SK-N-SH (cell line): ENCODE data around the gene PTS. TPM values are rescaled to one million over a fixed set of nuclear protein-coding genes. Genes with fewer than 3 reads are reported as not detected.
A peak's percentile ranks its signal among the peaks of the same experiment; 100 is the strongest.

Experiments
- CTCF ChIA-PET: fragments of 300-600, 350-600 bp; formaldehyde crosslinking; extraction: SDS; loops from one replicate; lab custom pipeline; 2021; lab: Yijun Ruan, JAX
- POLR2A ChIA-PET: fragments of 350-600 bp; sonication (Branson Sonifier 250); formaldehyde crosslinking; extraction: SDS; loops from one replicate; lab custom pipeline; 2020; ENCODE audit warnings: antibody characterized with exemption, inconsistent platforms; lab: Yijun Ruan, JAX
- DNase-seq: peaks from one replicate; pipeline ENCODE4 v3.0.0; 2012
- H2AFZ ChIP-seq: fragments of 200-600 bp; sonication (generic); 2 replicates; pipeline ENCODE4 v1.8.1; 2016; ENCODE audit warnings: antibody characterized with exemption, mild to moderate bottlenecking, low read depth
- H3F3A ChIP-seq: fragments of 200-600 bp; sonication (generic); replicated peaks from 2 replicates; pipeline ENCODE3; 2016; ENCODE audit warnings: antibody characterized with exemption, mild to moderate bottlenecking; ENCODE audit not compliant: insufficient read depth
- H3K27ac ChIP-seq, 2 experiments: fragments of 200-500 bp in 1 of 2; fragments of 200-600 bp in 1 of 2; sonication (Bioruptor generic) in 1 of 2; sonication (generic), shearing (Covaris generic) in 1 of 2; 2 replicates each; pipeline versions ENCODE4 v1.5.1 to v1.6.1; 2014 to 2016; ENCODE audit warnings: low read depth in 2 of 2, inconsistent platforms in 1 of 2, low read length in 1 of 2, mild to moderate bottlenecking in 1 of 2, mixed read lengths in 1 of 2
- H3K27me3 ChIP-seq: fragments of 200-600 bp; sonication (generic), shearing (Covaris generic); 2 replicates; pipeline ENCODE4 v1.6.1; 2016; ENCODE audit warnings: mixed run types; ENCODE audit not compliant: insufficient read depth
- H3K36me3 ChIP-seq, 2 experiments: fragments of 200-500 bp in 1 of 2; fragments of 200-600 bp in 1 of 2; sonication (Bioruptor generic) in 1 of 2; sonication (generic) in 1 of 2; replicated peaks in 1 of 2; 2 replicates each; pipeline versions ENCODE3 to v1.5.1; 2014 to 2016; ENCODE audit warnings: low read length in 1 of 2, mild to moderate bottlenecking in 1 of 2; ENCODE audit not compliant: insufficient read depth in 2 of 2, control insufficient read depth in 1 of 2
- H3K4me1 ChIP-seq, 2 experiments: fragments of 200-500 bp in 1 of 2; fragments of 200-600 bp in 1 of 2; sonication (Bioruptor generic) in 1 of 2; sonication (generic), shearing (Covaris generic) in 1 of 2; 2 replicates each; pipeline versions ENCODE4 v1.5.1 to v1.6.1; 2014 to 2016; ENCODE audit warnings: low read depth in 1 of 2, low read length in 1 of 2, mixed run types in 1 of 2; ENCODE audit not compliant: insufficient read depth in 2 of 2, control insufficient read depth in 1 of 2
- H3K4me2 ChIP-seq: fragments of 200-600 bp; sonication (generic), shearing (Covaris generic); 2 replicates; pipeline ENCODE4 v1.6.1; 2017; ENCODE audit warnings: mixed run types
- H3K4me3 ChIP-seq, 2 experiments: fragments of 200-500 bp in 1 of 2; fragments of 200-600 bp in 1 of 2; sonication (Bioruptor generic) in 1 of 2; sonication (generic), shearing (Covaris generic) in 1 of 2; 2 replicates each; pipeline versions ENCODE4 v1.5.1 to v1.8.1; 2014 to 2016; ENCODE audit warnings: low read depth in 2 of 2, inconsistent platforms in 1 of 2, low read length in 1 of 2, mild to moderate bottlenecking in 1 of 2, mixed read lengths in 1 of 2, moderate library complexity in 1 of 2
- H3K79me2 ChIP-seq: fragments of 200-600 bp; sonication (generic); 2 replicates; pipeline ENCODE4 v1.8.1; 2017; ENCODE audit warnings: mild to moderate bottlenecking; ENCODE audit not compliant: insufficient read depth
- H3K9ac ChIP-seq: fragments of 200-600 bp; sonication (generic); 2 replicates; pipeline ENCODE4 v1.6.1; 2017; ENCODE audit warnings: mixed run types
- H3K9me2 ChIP-seq: fragments of 200-600 bp; sonication (generic); 2 replicates; pipeline ENCODE4 v1.6.1; 2017; ENCODE audit warnings: mixed run types
- H3K9me3 ChIP-seq: fragments of 200-600 bp; sonication (generic); 2 replicates; pipeline ENCODE4 v1.6.1; 2017; ENCODE audit warnings: mixed run types, mild to moderate bottlenecking, moderate library complexity
- H4K20me1 ChIP-seq: fragments of 200-600 bp; sonication (generic); 2 replicates; pipeline ENCODE4 v1.6.1; 2017; ENCODE audit warnings: mild to moderate bottlenecking, mixed run types; ENCODE audit not compliant: insufficient read depth
- CHD2 ChIP-seq: fragments of 150-350 bp; IDR thresholded peaks from 2 replicates; pipeline ENCODE4 v1.6.1; 2018; ENCODE audit warnings: low read length; ENCODE audit not compliant: partially characterized antibody
- EP300 ChIP-seq, 2 experiments: IDR thresholded peaks; 2 replicates each; pipeline versions ENCODE4 v1.4.0 to v1.6.1; 2012; ENCODE audit warnings: borderline replicate concordance in 1 of 2, low read depth in 1 of 2, low read length in 1 of 2
- EZH2phosphoT487 ChIP-seq: fragments of 200-600 bp; sonication (generic); IDR thresholded peaks from 2 replicates; pipeline ENCODE4 v1.6.1; 2017; ENCODE audit warnings: low read depth, mixed run types, mild to moderate bottlenecking, antibody characterized with exemption, moderate library complexity, borderline replicate concordance
- FOXJ3 ChIP-seq: sonication (generic); formaldehyde crosslinking; IDR thresholded peaks from 2 replicates; pipeline ENCODE4 v1.5.1; 2020; ENCODE audit warnings: mild to moderate bottlenecking, missing genetic modification reagents
- GABPA ChIP-seq: IDR thresholded peaks from 2 replicates; pipeline ENCODE4 v1.4.0; 2012; ENCODE audit warnings: low read depth, mild to moderate bottlenecking
- MEF2A ChIP-seq: IDR thresholded peaks from 2 replicates; pipeline ENCODE4 v1.4.0; 2012; ENCODE audit warnings: low read depth, borderline replicate concordance
- MXI1 ChIP-seq: IDR thresholded peaks from 2 replicates; pipeline ENCODE4 v1.6.1; 2012; ENCODE audit warnings: mild to moderate bottlenecking, low read depth, low read length, improper control_type of control experiment
- RAD21 ChIP-seq: IDR thresholded peaks from 2 replicates; pipeline ENCODE4 v1.6.1; 2012; ENCODE audit warnings: mild to moderate bottlenecking, low read length
- SIN3A ChIP-seq: IDR thresholded peaks from 2 replicates; pipeline ENCODE4 v1.6.1; 2012; ENCODE audit warnings: low read depth, mild to moderate bottlenecking, low read length, moderate library complexity, borderline replicate concordance
- SMC3 ChIP-seq: IDR thresholded peaks from 2 replicates; pipeline ENCODE4 v1.6.1; 2012; ENCODE audit warnings: low read depth, low read length, improper control_type of control experiment
- TAF1 ChIP-seq: IDR thresholded peaks from 2 replicates; pipeline ENCODE4 v1.6.1; 2012; ENCODE audit warnings: low read depth, mild to moderate bottlenecking, low read length, moderate library complexity, borderline replicate concordance
- TEAD4 ChIP-seq: IDR thresholded peaks from 2 replicates; pipeline ENCODE4 v1.4.0; 2012; ENCODE audit warnings: mild to moderate bottlenecking, borderline replicate concordance; ENCODE audit not compliant: insufficient read depth
- USF1 ChIP-seq: IDR thresholded peaks from 2 replicates; pipeline ENCODE4 v1.4.0; 2012; ENCODE audit warnings: low read depth, borderline replicate concordance
- YY1 ChIP-seq: IDR thresholded peaks from 2 replicates; pipeline ENCODE4 v1.4.0; 2012; ENCODE audit warnings: low read depth, mild to moderate bottlenecking
- WGBS: methylation state at CpG from one replicate; pipeline ENCODE4 v1.1.6; 2017; ENCODE audit warnings: low lambda C conversion rate; 5-methylcytosine and 5-hydroxymethylcytosine counted together
- polyA plus RNA-seq, 3 experiments: library from polyadenylated mRNA; depleted of rRNA; stranded (reverse); fragments of >200 nt; gene quantifications; 2 replicates each; pipeline ENCODE4 v1.2.3, GENCODE V29; 2012
- TF ChIP-seq, protein P1 (sequence below): fragments of 150-350 bp; IDR thresholded peaks from 2 replicates; pipeline ENCODE4 v1.6.1; 2017; ENCODE audit warnings: antibody characterized with exemption, low read length, low read depth, borderline replicate concordance
- TF ChIP-seq, protein P2 (sequence below): fragments of 200-600 bp; sonication (generic); IDR thresholded peaks from 2 replicates; pipeline ENCODE4 v1.6.1; 2017; ENCODE audit warnings: antibody characterized with exemption, mild to moderate bottlenecking, moderate library complexity

Gene PTS
- polyA plus RNA-seq, 1 of the 3 experiments (the other 2 are of a cell fraction), result 54.0 TPM

DNA sequence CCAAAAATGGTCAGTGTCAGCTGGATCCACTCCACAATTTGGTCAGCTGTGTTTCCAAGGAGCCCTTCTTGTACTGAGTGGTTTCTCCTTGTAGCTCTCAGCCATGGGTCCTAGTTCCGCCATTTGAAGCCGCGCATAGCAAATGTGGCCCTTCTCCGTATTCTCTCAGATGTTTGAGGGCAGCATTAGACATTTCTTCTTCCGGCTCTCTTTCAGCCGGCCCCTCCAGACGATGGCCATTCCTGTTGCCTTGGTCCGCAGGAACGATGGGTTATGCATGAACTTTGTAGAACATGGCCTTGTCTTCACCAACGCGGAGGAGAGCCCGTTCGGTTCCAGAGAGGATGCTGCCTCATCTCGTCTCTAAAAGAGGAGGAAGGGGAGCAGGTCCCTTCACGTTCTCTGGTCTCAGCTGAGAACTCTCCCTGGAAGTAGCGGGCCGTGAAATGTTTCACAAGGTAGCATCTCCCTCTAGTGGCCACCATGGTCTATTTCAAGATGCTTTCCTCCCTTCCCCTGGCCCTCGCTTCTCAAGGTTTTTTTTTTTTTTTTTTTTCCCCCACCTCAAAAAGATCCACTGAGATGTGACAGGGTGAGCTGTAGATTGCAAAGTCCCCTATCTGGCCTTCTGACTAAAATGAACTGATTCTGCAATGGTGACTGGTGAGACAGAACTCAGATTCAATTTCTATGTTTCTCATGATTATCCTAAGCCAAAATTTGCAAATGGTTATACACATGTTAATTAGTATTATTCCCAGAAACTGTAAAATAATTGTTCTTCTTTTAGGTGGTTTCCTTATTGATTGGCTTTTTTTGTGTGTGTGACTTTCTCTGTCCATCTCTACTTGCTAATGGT, 54.3 kb downstream of the PTS start:
- H2AFZ ChIP-seq, result peak overlapping the region; percentile 90
- H3K4me1 ChIP-seq, result peaks cover 4 to 8% of the 10 kb centered on the region in 2 experiments; a peak in 3 of 4 replicates
- no peaks in the 10 kb centered on the region for H3K36me3 ChIP-seq
- 0 out of 2 replicates have a peak overlapping the region, but pooled peaks have one; percentile 36 for H3K9ac ChIP-seq
- peaks cover 5% of the 10 kb centered on the region for H3F3A ChIP-seq
- H3K4me2 ChIP-seq, result peak overlapping the region; percentile 90
- peak; percentile 85 for DNase-seq
- H4K20me1 ChIP-seq, result no peaks in the 10 kb centered on the region
- TF ChIP-seq YY1 (no peak), SMC3 (peak; percentile 88), EZH2phosphoT487 (no peak), CHD2 (no peak), FOXJ3 (CRISPR knock-in tag) (no peak), SIN3A (no peak), EP300 (IDR thresholded peaks at IDR 0.05; ENCODE audit: borderline replicate concordance in 1 of 2, low read depth in 1 of 2, low read length in 1 of 2) (no peak), USF1 (no peak), GABPA (no peak), TAF1 (no peak), TEAD4 (no peak), MEF2A (no peak), RAD21 (peak; percentile 93), MXI1 (peak; percentile 52; the same call in 1 of the 2 replicates)
- TF ChIP-seq, protein P1, sequence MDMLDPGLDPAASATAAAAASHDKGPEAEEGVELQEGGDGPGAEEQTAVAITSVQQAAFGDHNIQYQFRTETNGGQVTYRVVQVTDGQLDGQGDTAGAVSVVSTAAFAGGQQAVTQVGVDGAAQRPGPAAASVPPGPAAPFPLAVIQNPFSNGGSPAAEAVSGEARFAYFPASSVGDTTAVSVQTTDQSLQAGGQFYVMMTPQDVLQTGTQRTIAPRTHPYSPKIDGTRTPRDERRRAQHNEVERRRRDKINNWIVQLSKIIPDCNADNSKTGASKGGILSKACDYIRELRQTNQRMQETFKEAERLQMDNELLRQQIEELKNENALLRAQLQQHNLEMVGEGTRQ, result no peak
- TF ChIP-seq, protein P2, sequence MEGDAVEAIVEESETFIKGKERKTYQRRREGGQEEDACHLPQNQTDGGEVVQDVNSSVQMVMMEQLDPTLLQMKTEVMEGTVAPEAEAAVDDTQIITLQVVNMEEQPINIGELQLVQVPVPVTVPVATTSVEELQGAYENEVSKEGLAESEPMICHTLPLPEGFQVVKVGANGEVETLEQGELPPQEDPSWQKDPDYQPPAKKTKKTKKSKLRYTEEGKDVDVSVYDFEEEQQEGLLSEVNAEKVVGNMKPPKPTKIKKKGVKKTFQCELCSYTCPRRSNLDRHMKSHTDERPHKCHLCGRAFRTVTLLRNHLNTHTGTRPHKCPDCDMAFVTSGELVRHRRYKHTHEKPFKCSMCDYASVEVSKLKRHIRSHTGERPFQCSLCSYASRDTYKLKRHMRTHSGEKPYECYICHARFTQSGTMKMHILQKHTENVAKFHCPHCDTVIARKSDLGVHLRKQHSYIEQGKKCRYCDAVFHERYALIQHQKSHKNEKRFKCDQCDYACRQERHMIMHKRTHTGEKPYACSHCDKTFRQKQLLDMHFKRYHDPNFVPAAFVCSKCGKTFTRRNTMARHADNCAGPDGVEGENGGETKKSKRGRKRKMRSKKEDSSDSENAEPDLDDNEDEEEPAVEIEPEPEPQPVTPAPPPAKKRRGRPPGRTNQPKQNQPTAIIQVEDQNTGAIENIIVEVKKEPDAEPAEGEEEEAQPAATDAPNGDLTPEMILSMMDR, result peak; percentile 81
- H3K27me3 ChIP-seq, result no peaks in the 10 kb centered on the region
- no peaks in the 10 kb centered on the region for H3K9me2 ChIP-seq
- no peaks in the 10 kb centered on the region for H3K79me2 ChIP-seq
- ChIA-PET CTCF (interaction anchor here (0.6 to 29.6 kb wide), 67 partner anchors 8 to 1423 kb away, joined by 3 to 620 read pairs (median 4); partner anchors contain the start of genes BCO2, PLET1, PTS and SDHD), POLR2A (interaction anchor here (0.6 to 1.3 kb wide), 3 partner anchors 20 to 395 kb away, joined by 3 to 4 read pairs (median 4); no protein-coding TSS in a partner anchor)
- H3K4me3 ChIP-seq, result peak overlapping the region; percentile 53 to 61
- H3K27ac ChIP-seq, result peak overlapping the region in 1 of 2 experiments; percentile 53; a peak in 1 of 4 replicates
- WGBS, result under 1% methylated on average over 17 of the region's 18 CpGs
- H3K9me3 ChIP-seq, result no peaks in the 10 kb centered on the region
